Head of caudate nucleus (tissue), 42 donors: Measurements from ENCODE around the gene PCDHB5.
"Not testable (repeated sequence)": the region's sequence is repeated elsewhere in the genome, so short reads cannot be mapped to it uniquely, and the experiment has no call there.

ENCODE experiments used
- DNase-seq, 42 donors: peaks; one replicate each; pipeline versions ENCODE4 v3.0.0 to v3.0.0-alpha.2; 2020 to 2021; ENCODE audit warnings: mixed read lengths in 7 of 42
- intact Hi-C: fragments of 100-400 bp; cut with DNase I; formaldehyde crosslinking; loops from one replicate; pipeline ENCODE4 v1.15.0; 2022

Gene PCDHB5

DNA sequence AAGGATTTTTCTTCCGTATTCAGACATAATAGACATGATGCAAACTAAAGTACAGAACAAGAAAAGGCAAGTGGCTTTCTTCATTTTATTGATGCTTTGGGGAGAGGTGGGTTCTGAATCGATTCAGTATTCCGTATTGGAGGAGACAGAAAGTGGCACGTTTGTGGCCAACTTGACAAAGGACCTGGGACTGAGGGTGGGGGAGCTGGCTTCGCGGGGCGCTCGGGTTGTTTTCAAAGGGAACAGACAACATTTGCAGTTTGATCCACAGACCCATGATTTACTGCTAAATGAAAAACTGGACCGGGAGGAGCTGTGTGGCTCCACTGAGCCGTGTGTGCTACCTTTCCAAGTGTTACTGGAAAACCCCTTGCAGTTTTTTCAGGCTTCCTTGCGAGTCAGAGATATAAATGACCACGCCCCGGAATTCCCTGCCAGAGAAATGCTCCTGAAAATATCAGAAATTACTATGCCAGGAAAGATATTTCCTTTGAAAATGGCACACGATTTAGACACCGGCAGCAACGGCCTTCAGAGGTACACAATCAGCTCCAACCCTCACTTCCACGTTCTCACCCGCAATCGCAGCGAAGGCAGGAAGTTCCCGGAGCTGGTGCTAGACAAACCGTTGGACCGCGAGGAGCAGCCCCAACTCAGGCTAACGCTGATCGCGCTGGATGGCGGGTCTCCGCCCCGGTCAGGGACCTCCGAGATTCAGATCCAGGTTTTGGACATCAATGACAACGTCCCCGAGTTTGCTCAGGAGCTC is 15.4 kb downstream of the PCDHB5 start:
- intact Hi-C loops, result no loop called here
- no peak for DNase-seq

DNA sequence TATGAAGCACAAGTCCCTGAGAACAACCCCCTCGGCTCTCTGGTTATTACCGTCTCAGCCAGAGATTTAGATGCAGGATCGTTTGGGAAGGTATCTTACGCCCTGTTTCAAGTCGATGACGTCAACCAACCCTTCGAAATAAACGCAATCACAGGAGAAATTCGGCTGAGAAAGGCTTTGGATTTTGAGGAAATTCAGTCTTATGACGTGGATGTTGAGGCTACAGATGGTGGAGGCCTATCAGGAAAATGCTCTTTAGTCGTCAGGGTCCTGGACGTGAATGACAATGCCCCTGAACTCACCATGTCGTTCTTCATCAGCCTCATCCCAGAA is 16.0 kb downstream of the PCDHB5 start:
- DNase-seq, result no peak
- intact Hi-C loops, result no loop called here

DNA sequence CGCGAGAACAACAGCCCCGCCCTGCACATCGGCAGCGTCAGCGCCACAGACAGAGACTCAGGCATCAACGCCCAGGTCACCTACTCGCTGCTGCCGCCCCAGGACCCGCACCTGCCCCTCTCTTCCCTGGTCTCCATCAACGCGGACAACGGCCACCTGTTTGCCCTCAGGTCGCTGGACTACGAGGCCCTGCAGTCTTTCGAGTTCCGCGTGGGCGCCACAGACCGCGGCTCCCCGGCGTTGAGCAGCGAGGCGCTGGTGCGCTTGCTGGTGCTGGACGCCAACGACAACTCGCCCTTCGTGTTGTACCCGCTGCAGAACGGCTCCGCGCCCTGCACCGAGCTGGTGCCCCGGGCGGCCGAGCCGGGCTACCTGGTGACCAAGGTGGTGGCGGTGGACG is 16.6 kb downstream of the PCDHB5 start:
- intact Hi-C loops, result not testable (repeated sequence)

DNA sequence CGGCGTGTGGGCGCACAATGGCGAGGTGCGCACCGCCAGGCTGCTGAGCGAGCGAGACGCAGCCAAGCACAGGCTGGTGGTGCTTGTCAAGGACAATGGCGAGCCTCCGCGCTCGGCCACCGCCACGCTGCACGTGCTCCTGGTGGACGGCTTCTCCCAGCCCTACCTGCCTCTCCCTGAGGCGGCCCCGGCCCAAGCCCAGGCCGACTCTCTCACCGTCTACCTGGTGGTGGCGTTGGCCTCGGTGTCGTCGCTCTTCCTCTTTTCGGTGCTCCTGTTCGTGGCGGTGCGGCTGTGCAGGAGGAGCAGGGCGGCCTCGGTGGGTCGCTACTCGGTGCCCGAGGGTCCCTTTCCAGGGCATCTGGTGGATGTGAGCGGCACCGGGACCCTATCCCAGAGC is 17.1 kb downstream of the PCDHB5 start:
- intact Hi-C loops, DNase-seq: not testable (repeated sequence)

More for the DNA sequence above, 16.6 kb downstream of the PCDHB5 start:
- not testable (repeated sequence) for DNase-seq

DNA sequence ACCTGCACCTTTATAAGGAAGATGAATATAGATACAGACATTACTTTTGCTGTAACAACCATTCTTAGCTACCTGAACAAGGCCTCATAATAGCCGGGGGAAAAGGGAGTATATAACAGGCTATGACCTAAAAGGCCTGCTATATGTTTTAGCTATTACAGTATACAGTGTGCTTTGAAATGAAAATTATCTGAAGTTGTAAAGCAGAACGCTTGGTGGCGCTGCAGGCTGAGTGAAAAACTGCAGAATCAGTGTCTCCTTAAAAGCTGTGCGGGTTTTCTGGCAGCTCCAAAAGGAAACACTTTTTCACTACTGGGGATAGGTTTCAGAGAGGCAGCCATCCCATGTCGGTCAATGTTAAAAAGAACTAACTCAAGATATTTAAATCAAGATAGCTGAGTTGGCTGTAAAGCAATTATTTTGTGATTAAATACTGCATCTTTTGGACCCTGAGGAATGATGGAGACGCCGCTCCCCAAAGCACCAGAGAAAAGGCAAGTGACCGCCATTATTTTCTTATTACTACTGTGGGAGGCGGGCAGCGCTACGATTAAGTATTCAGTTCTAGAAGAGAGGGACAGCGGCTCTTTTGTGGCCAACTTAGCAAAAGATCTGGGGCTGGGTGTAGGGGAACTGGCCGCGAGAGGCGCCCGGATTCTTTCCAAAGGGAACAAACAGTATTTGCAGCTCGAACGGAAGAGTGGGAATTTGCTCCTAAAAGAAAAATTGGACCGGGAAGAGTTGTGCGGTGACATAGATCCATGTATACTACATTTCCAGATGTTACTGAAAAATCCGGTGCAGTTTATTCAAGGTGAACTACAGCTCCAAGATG is 20.8 kb downstream of the PCDHB5 start:
- intact Hi-C loops, result no loop called here
- DNase-seq, result peak in 3 of 42 donors; percentile 7 to 53 (median 12)

DNA sequence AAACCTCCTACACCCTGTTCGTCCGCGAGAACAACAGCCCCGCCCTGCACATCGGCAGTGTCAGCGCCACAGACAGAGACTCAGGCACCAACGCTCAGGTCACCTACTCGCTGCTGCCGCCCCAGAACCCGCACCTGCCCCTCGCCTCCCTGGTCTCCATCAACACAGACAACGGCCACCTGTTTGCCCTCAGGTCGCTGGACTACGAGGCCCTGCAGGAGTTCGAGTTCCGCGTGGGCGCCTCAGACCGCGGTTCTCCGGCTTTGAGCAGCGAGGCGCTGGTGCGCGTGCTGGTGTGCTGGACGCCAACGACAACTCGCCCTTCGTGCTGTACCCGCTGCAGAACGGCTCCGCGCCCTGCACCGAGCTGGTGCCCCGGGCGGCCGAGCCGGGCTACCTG is 22.4 kb downstream of the PCDHB5 start:
- intact Hi-C loops, DNase-seq: not testable (repeated sequence)

DNA sequence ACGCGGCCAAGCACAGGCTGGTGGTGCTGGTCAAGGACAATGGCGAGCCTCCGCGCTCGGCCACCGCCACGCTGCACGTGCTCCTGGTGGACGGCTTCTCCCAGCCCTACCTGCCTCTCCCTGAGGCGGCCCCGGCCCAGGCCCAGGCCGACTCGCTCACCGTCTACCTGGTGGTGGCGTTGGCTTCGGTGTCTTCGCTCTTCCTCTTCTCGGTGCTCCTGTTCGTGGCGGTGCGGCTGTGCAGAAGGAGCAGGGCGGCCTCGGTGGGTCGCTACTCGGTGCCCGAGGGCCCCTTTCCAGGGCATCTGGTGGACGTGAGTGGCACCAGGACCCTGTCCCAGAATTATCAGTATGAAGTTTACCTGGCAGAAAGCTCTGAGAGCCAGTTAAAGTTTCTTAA is 22.9 kb downstream of the PCDHB5 start:
- intact Hi-C loops, DNase-seq: not testable (repeated sequence)

DNA sequence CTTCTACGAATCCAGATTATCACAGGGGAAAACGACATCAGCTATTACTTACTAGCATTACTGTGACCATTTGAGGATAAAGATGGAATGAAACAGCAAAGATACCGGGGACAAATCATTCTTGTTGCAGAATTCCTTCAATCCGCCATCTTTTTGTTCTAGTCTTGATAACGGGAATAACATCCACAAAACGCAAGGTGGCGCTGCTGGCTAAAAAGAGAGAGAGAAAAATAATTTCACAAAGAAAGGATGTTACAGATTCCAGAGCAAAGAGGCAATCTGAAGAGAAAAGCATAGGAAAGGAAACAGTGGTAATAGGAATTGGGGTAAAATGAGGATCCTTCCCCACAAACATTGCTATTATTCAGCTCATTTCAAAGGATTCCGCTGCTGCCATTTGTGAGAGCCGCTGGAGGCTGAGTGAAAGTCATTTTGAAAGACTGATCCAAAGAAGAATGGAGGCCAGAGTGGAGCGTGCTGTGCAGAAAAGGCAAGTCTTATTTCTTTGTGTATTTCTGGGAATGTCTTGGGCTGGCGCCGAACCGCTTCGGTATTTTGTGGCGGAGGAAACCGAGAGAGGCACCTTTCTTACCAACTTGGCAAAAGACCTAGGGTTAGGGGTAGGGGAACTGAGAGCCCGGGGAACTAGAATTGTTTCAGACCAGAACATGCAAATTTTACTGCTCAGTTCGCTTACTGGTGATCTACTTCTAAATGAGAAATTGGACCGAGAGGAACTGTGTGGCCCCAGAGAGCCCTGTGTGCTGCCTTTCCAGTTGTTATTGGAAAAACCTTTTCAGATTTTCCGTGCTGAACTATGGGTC is 37.6 kb downstream of the PCDHB5 start, which contains the start of gene PCDHB7:
PCDHB7 (plus strand) TSS at position 264 of the 824 bp plus-strand sequence; CDS start at position 456, 192 bp downstream.
- DNase-seq, result peak in 25 of 42 donors; percentile 17 to 83 (median 44)
- intact Hi-C loops, result no loop called here

DNA sequence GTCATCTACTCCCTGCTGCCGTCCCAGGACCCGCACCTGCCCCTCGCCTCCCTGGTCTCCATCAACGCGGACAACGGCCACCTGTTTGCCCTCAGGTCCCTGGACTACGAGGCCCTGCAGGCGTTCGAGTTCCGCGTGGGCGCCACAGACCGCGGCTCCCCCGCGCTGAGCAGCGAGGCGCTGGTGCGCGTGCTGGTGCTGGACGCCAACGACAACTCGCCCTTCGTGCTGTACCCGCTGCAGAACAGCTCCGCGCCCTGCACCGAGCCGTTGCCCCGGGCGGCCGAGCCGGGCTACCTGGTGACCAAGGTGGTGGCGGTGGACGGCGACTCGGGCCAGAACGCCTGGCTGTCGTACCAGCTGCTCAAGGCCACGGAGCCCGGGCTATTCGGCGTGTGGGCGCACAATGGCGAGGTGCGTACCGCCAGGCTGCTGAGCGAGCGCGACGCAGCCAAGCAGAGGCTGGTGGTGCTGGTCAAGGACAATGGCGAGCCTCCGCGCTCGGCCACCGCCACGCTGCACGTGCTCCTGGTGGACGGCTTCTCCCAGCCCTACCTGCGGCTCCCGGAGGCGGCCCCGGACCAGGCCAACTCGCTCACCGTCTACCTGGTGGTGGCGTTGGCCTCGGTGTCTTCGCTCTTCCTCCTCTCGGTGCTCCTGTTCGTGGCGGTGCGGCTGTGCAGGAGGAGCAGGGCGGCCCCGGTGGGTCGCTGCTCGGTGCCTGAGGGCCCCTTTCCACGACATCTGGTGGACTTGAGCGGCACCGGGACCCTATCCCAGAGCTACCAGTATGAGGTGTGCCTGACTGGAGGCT is 39.5 kb downstream of the PCDHB5 start:
- intact Hi-C loops, DNase-seq: not testable (repeated sequence)

DNA sequence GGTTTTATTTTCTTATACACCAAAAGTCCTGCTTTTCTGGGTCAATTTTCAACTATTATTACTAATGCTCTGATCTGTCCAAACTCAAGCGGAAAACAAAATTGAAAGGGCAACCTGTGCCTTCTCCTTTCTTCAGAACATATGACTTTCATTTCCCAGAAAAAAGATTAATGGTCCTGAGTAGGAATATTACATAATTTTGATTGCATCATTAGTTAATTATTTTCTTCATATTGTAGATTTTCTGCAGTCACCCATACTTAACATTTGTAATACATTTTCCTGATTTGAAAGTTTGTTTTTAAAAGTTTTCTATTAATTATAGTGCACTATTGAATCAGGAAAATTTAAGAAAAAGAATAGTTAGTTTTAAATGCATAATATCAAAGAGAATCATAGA is 40.9 kb downstream of the PCDHB5 start:
- intact Hi-C loops, result no loop called here
- no peak for DNase-seq

DNA sequence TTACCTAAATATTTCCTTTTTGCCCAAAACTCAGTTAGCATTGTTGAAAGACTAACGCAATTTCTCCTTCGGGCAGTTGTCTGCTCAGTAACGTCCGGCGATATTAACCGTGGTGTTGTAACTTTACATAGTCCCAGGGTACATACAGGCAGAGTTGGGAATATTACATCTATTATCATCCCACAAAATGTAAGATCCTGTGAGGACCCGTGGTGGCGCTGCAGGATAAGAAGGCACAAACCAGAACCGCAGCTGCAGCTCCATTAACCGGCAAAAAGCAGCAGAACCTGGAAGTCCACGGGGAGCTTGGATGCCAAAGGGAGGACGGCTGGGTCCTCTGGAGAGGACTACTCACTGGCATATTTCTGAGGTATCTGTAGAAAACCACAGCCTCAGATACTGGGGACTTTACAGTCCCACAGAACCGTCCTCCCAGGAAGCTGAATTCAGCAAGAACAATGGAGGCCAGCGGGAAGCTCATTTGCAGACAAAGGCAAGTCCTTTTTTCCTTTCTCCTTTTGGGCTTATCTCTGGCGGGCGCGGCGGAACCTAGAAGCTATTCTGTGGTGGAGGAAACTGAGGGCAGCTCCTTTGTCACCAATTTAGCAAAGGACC is 42.7 kb downstream of the PCDHB5 start, which contains the start of gene PCDHB8:
PCDHB8 (plus strand) TSS at position 214 of the 615 bp plus-strand sequence; CDS start at position 459, 245 bp downstream.
- intact Hi-C loops, result not testable (repeated sequence)
- peak in 5 of 42 donors; percentile 14 to 40 (median 24) for DNase-seq

DNA sequence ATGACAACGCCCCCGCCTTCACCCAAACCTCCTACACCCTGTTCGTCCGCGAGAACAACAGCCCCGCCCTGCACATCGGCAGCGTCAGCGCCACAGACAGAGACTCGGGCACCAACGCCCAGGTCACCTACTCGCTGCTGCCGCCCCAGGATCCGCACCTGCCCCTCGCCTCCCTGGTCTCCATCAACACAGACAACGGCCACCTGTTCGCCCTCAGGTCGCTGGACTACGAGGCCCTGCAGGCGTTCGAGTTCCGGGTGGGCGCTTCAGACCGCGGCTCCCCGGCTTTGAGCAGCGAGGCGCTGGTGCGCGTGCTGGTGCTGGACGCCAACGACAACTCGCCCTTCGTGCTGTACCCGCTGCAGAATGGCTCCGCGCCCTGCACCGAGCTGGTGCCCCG is 44.4 kb downstream of the PCDHB5 start:
- intact Hi-C loops, result not testable (repeated sequence)

DNA sequence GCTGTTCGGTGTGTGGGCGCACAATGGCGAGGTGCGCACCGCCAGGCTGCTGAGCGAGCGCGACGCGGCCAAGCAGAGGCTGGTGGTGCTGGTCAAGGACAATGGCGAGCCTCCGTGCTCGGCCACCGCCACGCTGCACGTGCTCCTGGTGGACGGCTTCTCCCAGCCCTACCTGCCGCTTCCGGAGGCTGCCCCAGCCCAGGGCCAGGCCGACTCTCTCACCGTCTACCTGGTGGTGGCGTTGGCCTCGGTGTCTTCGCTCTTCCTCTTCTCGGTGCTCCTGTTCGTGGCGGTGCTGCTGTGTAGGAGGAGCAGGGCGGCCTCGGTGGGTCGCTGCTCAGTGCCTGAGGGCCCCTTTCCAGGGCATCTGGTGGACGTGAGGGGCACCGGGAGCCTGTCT is 44.9 kb downstream of the PCDHB5 start:
- not testable (repeated sequence) for DNase-seq
- intact Hi-C loops, result loop anchor here (10.0 kb wide), 1 partner anchor 385 kb away; no protein-coding TSS in a partner anchor

More for the DNA sequence above, 44.4 kb downstream of the PCDHB5 start:
- DNase-seq, result not testable (repeated sequence)

DNA sequence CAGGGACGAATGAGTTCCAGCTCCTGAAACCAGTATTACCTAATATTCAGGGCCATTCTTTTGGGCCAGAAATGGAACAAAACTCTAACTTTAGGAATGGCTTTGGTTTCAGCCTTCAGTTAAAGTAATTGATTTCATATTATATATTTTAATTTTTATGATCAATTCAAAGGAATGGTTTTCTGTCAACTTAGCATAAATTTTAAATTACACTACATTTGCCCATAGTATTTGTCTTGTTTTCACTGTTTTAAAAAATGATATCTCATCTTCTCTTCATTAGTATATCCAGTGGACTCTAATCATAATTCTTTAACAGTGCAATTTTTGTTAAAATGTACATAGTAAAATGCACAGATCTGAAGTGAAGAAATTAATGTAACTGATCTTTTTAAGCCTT is 45.3 kb downstream of the PCDHB5 start:
- no peak for DNase-seq
- intact Hi-C loops, result loop anchor here (10.0 kb wide), 1 partner anchor 384 kb away; no protein-coding TSS in a partner anchor

DNA sequence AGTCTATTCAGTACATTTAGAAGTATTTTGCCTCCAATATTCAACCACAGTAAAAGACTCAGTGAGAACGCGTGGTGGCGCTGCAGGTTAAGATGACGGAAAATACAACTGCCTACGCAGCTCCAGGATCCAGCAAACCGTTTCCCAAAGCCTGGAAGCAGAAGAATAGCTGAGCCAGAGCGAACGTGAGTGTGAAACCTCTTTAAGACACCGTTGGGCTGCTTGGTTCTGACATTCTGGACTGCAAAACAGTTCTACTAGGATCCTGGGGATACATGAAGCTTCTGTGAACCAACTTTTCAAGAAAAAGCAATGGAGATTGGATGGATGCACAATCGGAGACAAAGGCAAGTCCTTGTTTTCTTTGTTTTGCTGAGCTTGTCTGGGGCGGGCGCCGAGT is 47.2 kb downstream of the PCDHB5 start, which contains the start of gene PCDHB16:
PCDHB16 (plus strand) TSS at position 140 of the 400 bp plus-strand sequence; CDS start at position 313, 173 bp downstream.
- intact Hi-C loops, result loop anchor here (10.0 kb wide), 1 partner anchor 383 kb away; no protein-coding TSS in a partner anchor
- DNase-seq, result peak in 36 of 42 donors; percentile 8 to 77 (median 58)

DNA sequence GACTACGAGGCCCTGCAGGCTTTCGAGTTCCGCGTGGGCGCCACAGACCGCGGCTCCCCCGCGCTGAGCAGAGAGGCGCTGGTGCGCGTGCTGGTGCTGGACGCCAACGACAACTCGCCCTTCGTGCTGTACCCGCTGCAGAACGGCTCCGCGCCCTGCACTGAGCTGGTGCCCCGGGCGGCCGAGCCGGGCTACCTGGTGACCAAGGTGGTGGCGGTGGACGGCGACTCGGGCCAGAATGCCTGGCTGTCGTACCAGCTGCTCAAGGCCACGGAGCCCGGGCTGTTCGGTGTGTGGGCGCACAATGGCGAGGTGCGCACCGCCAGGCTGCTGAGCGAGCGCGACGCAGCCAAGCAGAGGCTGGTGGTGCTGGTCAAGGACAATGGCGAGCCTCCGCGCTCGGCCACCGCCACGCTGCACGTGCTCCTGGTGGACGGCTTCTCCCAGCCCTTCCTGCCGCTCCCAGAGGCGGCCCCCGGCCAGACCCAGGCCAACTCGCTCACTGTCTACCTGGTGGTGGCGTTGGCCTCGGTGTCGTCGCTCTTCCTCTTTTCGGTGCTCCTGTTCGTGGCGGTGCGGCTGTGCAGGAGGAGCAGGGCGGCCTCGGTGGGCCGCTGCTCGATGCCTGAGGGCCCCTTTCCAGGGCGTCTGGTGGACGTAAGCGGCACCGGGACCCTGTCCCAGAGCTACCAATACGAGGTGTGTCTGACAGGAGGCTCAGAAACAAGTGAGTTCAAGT is 49.3 kb downstream of the PCDHB5 start:
- intact Hi-C loops, result loop anchor here (10.0 kb wide), 1 partner anchor 381 kb away; no protein-coding TSS in a partner anchor
- DNase-seq, result not testable (repeated sequence)
